Astrocyte of the cerebellum (primary cell): ENCODE results near the gene TEX51.

ENCODE experiments used
- DNase-seq: peaks from one replicate; pipeline ENCODE4 v3.0.0-alpha.2; 2011; ENCODE audit warnings: low read depth
- H3K4me3 ChIP-seq: 2 replicates; pipeline ENCODE4 v1.5.1; 2011; ENCODE audit warnings: mild to moderate bottlenecking, low read depth, low read length, moderate library complexity
- in situ Hi-C: cut with HindIII; loops from 2 replicates; pipeline ENCODE4 v1.10.0; 2017; ENCODE audit warnings: low sequenced_read_pairs
- TF ChIP-seq, protein P1 (sequence below): IDR thresholded peaks from 2 replicates; pipeline ENCODE4 v1.5.1; 2012; ENCODE audit warnings: low read length, low read depth, moderate library complexity, mild to moderate bottlenecking; ENCODE audit errors: missing control alignments

Gene TEX51

DNA sequence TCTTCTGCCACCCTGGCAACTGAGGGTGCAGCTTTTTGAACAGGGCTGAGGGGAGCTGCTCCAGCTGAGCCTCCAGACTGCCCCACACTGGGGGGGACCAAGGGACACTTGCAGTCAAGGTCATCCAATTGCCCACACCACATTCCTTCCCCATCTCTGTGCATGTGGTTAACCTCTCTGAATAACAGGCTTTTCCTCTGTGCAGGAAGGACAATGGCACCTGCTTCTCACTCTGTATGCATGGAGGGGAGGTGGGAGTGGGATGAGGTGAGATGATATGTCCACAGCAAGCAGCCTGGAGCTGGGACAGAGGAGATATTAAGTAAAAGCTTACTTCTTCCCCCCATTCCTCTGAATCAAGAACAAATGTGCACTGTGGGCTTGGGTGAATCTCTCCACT lies 39.1 kb upstream of the TEX51 start:
- no peak overlapping the region for H3K4me3 ChIP-seq
- in situ Hi-C loops = no loop called here
- no peak for DNase-seq
- TF ChIP-seq, protein P1, sequence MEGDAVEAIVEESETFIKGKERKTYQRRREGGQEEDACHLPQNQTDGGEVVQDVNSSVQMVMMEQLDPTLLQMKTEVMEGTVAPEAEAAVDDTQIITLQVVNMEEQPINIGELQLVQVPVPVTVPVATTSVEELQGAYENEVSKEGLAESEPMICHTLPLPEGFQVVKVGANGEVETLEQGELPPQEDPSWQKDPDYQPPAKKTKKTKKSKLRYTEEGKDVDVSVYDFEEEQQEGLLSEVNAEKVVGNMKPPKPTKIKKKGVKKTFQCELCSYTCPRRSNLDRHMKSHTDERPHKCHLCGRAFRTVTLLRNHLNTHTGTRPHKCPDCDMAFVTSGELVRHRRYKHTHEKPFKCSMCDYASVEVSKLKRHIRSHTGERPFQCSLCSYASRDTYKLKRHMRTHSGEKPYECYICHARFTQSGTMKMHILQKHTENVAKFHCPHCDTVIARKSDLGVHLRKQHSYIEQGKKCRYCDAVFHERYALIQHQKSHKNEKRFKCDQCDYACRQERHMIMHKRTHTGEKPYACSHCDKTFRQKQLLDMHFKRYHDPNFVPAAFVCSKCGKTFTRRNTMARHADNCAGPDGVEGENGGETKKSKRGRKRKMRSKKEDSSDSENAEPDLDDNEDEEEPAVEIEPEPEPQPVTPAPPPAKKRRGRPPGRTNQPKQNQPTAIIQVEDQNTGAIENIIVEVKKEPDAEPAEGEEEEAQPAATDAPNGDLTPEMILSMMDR = no peak

DNA sequence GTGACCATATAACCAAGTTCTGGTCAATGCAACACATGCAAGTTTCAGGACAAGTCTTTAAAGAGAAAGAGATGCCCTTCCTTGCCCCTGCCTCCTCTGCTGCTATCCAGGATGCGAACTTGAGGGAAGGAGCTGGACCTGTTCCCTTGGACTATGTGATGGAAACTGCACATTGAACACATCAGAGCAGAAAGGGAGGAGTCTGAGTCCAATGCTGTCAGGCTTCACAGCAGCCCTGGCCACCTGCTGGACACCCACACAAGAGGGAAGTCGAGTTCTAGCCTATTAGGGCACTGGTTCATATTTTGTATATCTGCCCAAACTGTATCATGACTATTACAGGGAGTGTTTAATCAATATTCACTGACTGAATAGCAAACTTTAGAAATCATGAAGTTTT lies 38.3 kb upstream of the TEX51 start:
- in situ Hi-C loops = no loop called here
- DNase-seq = no peak
- no peak overlapping the region for H3K4me3 ChIP-seq
- TF ChIP-seq, protein P1 = no peak

DNA sequence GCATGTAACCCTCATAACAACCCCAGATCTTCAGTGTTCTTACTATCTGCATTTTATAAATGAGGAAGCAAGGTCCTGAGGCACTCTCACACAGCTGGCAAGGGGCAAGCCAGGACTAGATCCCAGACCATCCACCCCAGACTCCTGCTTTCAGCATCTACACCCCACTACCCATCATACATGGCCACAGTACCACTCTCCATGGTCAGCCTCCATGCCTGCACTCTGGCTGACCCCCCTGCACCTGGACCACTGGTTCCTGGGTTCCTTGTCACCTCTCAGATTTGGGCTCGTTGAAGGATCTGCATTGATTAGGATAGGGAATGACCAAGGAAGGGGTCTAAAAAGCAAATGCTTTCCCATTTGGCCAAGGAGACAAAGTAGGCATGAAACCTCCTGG lies 36.0 kb upstream of the TEX51 start:
- in situ Hi-C loops = no loop called here
- no peak for DNase-seq
- no peak overlapping the region for H3K4me3 ChIP-seq
- TF ChIP-seq, protein P1 = no peak

GRCh38 chr2:126863336-126864015 lies 35.2 kb upstream of the TEX51 start:
- in situ Hi-C loops = no loop called here
- TF ChIP-seq, protein P1 = no peak
- no peak for DNase-seq
- no peak overlapping the region for H3K4me3 ChIP-seq

GRCh38 chr2:126864861-126865260 lies 33.8 kb upstream of the TEX51 start:
- no peak overlapping the region for H3K4me3 ChIP-seq
- in situ Hi-C loops = no loop called here
- DNase-seq = no peak
- TF ChIP-seq, protein P1 = no peak

- DNase-seq = no peak
- H3K4me3 ChIP-seq = no peak overlapping the region
- in situ Hi-C loops = no loop called here
- TF ChIP-seq, protein P1 = no peak
Observed at GRCh38 chr2:126866451-126866850, 32.2 kb upstream of the TEX51 start.
